NCI-H1105 (cell line): ENCODE results near the gene ITPKC.

Experiments used
- DNase-seq: peaks from one replicate; lab custom pipeline; 2025; lab: John Stamatoyannopoulos, UW

Gene ITPKC

DNA sequence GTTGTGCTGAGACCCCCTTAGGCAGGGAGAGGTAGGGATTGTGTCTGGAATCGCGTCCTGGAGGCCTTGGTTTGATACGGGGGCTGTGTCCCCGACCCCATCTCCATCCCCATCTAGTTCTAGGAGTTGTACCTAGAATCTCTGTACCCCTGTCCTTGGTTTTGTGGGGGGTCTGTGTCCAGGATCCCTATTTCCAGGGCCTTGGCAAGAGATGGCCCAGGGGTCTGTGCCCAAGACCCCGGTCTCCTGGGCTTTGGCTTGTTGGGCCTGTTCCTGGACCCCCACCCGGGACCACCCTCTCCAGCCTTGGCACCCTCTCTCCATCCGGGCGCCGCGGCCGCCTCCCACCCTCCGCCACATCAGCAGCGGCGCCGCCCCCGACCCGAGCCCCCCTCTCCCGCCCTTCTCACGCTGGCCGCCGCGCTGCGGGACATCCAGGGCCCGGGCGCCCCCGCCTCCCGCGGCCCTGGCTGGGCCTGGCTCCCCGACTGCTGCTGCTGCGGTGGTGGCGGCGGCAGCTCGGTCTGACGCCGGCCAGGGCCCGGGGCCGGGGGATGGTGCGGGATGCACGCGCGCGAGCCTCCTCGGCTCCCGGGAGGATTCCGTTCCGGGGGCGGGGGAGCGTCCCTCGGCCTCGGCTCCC, 26.7 kb upstream of the ITPKC start, which contains the start of gene NUMBL:
NUMBL (minus strand) TSS at position 602 of the 643 bp plus-strand sequence; CDS start at position 434, 168 bp downstream.
- no peak for DNase-seq

DNA sequence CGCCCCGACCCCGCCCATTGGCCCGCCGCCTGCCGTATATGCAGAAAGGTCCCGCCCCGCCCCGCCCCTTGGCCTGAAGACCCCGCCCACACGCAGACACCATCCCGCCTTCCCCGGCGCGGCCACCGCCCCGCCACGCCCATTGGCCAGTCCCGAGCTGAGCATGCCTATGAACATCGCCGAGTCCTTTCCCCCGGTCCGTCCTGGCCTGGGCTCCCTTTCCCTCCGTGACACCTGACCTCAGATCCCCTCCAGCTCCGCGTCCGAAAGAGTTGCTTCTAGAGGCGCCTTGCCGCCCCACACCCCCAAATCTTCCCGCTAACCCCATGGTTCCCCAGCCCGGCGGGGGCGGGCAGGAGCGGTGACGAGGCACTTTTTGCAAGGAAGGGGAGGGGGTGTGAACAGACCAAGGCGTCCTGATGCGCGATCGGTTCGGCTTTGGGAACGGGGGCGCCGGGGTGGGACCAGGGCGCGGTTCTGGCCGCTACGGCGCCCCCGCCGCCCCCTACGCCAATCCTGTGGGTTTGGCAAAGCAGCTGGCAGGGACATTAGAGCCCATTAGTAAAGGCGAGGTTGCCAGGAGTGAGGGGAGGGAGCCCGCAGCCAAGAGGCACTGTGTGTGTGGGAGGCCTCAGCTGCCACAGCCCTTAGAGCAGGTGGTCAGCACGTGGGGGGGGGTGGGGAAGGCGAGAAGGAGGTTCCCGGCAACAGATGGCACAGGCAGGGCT, 26.1 kb upstream of the ITPKC start:
- peak; percentile 87 for DNase-seq

DNA sequence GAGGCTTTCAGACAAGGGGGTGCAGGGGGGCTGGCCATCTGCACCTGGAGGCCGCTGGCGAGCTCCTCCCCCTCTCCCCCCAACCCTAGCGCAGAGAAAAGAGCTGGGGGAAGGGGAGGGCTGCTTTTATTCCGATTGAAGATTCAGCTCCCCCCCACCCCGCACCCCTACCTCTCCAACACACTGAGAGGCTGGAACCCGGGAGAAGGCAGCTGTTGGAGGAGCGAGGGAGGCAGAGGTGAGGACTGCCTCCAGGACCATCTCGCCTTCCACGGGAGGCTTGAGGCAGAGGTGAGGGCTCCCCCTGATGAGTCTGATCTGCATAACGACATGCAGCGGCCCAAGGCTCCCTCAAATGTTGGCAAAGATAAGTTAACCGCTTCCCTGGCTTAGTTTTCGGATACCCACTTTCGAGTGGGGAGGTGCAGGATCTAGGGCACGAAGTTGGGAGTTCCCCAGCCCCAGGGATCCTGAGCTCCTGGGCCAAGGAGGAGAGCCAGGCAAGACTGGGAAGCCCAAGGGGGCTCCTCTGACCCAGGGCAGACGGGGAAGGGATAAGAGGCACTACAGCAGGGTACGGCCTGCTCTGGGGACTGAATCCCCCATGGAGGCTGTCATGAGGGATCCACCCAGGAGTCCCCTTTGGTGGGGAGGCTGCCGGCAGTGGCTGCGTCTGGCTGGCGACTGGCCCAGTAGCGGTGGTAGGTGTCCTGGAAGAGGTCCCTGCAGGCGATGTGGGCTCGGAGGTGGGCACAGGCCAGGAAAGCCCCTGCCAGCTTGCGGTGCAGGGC, 25.3 kb upstream of the ITPKC start:
- peak; percentile 91 for DNase-seq

DNA sequence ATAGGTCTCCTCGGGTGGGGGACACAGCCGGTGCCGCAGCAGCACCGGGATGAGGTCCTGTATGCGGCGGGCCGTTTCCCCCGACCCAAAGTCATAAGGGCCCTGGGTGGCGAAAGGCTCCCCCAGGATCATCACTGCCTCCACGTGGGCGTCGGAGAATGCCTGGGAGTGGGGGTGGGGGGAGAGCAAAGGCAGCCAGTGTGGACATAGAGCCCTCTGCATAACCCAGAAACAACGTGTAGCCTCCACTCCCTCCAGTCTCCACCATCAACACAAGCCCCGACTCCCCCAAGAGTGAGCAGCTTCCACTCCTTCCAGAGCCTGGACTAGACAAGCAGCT, 24.7 kb upstream of the ITPKC start:
- no peak for DNase-seq

DNA sequence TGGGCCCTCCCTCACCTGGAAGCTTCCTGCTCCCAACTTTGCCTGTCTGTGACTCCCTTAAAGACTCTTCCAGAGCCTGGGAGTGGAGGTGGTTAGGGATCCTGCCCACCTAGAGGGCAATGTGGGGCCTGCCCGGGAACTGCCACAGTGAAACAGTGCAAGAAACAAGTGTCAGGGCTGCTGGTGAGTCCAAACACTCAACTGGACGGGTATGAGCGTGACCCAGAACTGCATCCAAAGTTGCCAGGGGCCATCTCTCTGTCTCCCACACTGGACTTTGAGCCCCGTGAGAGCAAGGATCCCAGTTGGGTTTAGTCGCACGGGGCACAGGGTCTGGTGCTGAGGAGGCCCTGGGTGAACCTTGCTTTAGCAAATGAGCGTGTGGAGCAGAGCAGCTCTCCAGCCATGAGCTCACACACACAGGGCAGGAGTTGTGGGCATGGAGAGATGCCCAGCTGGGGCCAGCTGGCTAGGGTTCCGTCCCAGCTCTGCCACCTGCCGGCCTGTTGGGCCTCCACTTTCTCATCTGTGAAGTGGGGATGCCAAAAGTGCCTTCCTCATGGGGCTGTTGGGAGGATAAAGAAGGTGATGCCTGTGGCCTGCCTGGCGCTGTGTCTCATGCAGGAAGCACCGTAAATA, 23.6 kb upstream of the ITPKC start:
- DNase-seq, result no peak

DNA sequence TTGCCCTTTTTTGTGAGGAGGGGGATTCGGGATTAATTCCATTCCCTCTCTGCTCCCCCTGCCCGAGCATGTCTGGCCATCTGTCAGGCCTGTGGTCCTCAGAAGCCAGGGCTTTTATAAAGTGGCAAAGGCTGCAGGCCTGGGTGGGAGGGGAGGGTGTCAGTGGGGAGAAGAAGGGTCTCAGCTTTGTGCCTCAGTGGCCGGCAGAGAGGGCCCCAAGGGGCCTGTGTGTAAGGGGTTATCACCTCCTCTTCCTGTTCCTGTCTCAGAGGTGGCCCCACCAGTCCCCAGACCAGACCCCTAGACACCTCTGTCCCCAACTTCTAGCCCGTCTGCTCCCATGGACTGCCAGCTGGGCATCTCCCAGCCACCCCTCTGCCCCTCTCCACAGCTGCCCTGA, 23.0 kb upstream of the ITPKC start:
- DNase-seq, result no peak

DNA sequence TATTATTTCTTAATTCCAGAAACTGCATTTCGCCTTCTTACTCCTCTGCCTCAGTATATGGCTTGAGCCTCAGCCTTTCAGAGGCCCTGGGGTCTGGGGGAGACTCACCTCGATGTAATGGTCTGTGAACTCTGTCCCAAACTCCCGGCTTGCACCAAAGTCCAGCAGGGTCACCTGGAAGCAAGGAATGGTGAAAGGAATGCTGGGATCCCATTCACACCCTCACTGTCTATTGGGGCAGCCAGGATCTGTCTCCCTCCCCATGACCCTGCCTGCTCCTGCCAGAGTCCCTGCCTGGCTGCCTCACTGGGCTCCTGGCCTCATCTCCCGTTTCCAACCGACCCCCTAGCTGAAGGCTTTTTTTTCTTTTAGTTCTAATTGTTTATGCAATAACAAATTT, 21.0 kb upstream of the ITPKC start:
- DNase-seq, result no peak

DNA sequence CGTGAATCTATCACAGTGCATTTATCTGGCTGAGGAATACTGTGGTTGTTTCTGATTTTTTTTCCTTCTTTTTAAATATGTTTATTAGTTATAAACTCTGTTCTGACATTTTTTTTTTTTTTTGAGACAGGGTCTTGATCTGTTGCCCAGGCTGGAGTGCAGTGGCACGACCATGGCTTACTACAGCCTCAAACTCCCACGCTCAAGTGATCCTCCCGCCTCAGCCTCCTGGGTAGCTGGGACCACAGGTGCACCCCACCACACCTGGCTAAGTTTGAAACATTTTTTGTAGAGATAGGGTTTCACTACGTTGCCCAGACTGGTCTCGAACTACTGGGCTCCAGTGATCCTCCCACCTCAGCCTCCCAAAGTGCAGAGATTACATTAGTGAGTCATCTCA, 19.9 kb upstream of the ITPKC start:
- no peak for DNase-seq

DNA sequence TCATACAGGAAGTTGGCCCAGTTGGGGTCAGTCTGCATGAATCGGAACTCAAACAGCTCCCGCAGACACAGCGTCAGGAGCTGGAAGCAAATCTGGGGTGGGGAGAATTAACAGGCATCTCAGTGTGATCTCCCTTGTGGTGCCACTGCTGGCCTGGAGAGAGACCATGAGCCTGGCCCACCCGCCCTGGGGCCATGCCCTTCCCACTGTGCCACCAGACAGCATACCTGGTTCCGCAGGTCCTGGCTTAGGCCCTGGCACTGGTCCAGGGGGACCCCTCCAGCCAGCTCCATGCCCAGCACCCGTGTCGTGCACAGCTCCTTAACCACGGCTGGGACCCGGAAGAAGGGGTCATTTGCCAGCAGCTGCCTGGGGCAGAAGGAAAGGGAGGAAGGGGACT, 16.8 kb upstream of the ITPKC start:
- DNase-seq, result no peak

DNA sequence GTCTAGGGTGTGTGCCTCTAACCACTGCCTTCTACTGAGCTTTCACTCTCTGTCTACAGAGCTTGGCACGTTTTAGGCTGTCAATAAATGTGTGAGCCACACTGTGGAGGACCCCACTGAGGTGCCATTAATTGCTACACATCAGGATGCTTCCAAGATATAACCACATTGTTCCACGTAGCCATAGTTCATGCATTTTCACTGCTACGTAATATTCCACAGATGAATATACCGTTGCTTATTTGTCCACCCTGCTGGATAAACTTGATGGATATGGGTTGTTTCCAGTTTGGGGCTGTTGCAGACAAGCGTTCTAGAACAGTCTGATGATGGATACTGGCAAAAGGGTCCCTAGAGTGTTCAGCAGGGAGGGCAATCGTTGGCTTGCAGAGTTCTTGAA, 15.2 kb upstream of the ITPKC start:
- DNase-seq, result no peak

DNA sequence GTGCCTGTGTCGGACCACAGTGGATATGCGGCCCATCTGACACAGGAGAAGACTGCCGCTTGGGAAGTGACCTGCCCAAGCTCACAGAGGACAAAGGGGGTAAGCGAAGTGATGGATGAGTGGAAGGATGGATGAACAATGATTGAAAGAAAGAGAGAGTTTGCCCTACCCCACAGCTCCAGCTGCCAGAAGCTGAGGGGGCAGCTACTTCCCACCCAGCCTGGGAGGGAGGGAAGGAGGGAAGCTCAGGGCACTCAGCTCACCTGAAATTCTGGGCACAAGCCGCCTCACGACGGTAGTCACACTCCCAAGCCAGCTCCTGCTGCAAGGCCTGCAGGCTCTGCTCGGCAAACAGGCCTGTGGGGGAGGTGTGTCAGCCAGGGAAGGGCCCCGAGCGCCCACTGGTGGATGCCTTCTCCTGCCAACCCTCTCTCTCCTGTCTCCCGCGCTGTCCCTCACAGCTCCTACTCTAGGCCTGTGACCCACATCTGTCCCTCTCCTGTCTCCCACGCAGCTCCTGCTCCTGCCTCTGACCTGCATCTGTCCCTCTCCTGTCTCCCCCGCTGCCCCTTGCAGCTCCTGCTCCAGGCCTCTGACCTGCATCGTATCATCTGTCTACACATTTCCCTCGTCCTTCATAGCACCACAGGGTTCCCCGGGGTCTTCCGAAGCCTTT, 14.4 kb upstream of the ITPKC start:
- DNase-seq, result no peak

DNA sequence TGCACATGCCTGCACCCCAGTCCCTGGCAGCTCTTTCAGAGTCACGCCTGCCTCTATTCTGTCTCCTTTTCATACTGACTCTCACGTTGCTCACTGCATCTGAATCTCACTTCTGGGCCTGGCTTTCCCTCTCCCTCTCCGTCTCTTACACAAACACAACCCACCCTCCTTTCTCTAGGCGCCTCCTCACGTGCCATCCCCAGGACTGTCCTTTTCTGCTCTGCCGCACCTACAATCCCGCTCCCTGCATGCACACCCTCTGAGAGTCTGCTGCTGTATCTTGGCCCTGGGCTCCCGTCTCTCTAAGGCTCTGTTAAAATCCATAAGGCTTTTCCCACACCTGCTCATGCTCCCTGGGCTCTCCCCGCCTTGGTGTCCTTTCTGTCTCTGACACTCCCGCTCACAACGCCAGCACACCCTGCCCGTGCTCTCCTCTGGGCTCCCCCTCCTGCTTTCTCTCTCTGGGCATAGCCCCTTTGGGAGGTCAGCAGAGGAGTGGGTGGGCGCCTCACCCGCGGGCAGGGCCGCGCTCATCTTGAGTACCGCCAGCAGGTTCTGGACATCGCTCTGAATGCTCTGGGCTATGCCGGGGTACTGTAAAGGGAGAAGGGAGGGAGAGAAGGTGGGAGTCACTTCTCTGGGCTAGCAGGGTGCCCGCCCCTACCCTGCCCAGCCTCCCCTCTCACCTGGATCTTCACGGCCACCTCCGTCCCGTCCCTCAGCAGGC, 13.7 kb upstream of the ITPKC start:
- no peak for DNase-seq

DNA sequence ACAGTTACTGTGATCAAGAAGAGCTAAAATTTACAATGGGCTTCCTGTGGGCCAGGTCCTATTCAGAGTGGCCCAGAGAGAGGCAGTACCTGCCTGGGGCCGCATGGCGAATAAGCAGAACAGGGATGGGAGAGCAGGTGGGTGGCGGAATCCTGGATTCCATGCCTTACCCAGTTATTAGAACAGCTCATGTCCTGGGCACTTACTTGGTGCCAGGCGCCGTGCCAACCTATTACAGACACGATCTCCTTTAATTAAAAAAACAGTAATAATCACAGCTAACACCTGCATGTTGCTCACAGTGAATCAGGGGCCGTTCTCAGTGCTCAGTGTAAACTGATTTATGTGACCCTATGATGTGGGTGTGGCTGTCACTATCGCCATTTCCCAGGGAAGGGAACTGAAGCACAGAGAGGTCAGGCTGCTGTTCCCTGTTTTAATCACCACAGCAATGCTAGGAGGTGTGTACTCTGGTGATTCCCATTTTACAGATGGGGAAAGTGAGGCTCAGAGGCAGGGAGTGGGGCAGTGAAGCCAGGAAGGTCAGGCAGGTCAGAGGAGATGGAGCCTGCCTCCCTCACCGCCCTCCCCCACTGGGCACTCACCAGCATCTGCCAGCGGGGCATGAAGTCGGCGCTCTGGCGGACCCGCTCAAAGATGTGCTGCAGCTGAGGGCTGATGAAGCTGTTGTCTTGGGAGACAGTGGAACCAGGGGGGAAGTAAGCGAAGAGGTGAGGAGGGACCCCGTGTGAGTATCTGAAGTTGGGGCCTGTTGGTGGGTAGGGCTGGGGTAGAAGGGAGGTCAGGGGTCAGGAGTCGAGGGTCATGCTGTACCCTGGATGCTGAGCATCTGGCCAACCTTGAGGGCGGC, 12.2 kb upstream of the ITPKC start:
- no peak for DNase-seq

DNA sequence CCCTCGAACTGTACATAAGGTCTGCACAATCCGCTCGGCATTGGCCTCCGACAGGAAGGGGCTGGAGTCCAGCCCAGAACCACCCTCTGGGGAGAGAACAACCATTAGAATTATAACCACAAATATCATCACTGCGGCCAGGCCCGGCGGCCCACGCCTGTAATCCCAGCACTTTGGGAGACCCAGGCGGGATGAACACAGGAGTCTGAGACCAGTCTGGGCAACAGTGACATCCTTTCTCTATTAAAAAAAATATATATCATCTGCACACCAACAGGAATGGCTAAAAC, 11.6 kb upstream of the ITPKC start:
- DNase-seq, result no peak

DNA sequence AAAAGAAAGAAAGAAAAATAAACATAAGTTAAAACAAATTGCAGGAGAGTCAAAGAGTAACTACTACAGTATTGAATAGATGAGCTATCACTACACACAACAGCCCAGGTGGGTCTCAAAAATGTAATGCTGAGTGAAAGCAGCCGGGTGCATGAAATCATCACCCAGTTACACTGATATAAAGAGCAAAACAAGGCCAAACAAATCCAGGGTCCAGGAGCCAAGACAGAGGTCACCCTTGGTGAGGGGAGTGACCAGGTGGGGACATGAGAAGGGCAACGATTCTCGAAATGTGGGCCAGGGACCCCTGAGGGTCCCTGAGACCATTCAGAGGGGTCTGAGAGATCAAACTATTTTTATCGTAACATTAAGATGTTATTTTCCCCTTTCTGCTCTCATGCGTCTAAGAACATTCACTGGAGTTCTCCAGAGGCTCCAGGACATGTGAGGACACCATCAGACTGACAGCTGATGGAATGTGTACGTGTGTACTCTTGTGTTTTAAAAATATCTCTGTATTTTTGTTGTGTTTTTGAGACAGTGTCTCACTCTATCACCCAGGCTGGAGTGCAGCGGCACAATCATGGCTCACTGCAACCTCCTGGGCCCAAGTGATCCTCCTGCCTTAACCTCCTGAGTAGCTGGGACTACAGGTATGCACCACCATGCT, 10.8 kb upstream of the ITPKC start:
- DNase-seq, result no peak

DNA sequence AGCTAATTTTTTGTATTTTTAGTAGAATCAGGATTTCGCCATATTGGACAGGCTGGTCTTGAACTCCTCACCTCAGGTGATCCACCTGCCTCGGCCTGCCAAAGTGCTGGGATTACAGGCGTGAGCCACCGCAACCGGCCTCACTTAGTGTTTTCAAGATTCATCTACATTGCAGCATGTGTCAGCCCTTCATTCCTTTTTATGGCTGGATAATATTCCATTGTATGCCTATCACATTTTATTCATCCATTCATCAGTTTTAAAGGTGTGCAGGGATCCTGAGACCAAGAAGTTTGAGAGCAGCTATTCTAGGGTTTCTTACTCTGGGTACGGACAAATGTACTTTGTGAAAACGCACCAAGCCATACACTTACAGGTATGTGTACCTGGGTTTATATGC, 9.3 kb upstream of the ITPKC start:
- DNase-seq, result no peak

DNA sequence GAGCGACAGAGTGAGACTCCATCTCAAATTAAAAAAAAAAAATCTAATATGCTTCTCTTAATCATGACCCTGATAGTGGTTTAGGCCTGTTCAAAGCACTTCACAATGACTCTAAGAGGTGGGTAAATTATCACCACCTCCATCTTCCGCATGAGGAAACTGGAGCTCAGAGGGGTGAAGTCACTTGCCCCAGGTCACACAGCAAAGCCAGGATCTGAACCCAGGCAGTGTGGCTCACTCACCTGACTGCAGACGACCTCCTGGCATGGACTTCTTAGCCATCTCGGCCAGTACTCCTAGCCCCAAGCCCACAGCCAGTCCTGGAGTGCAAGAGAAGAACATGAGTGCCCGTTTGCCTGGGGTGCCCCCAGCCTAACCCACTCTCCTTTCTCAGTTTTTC, 7.1 kb upstream of the ITPKC start:
- DNase-seq, result no peak

DNA sequence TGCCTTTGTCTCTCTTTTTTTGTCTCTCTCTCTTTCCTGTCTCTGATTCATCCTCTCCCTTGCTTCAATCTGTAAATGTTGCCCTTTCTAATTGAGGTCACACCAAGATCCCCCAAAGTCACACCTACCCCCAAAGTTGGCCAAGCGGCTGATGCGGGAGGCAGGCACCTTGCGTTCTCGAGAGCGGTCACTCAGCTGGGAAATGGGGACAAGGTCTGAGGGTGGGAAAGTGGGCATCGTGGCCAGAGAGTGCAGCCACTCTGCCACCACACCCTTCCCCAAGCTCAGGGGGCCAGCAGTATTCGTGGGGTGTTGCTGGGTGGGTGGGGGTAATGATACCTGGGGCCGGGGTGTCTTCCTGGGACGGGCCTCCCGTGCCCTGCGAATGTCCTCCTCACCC, 3.0 kb upstream of the ITPKC start:
- no peak for DNase-seq

DNA sequence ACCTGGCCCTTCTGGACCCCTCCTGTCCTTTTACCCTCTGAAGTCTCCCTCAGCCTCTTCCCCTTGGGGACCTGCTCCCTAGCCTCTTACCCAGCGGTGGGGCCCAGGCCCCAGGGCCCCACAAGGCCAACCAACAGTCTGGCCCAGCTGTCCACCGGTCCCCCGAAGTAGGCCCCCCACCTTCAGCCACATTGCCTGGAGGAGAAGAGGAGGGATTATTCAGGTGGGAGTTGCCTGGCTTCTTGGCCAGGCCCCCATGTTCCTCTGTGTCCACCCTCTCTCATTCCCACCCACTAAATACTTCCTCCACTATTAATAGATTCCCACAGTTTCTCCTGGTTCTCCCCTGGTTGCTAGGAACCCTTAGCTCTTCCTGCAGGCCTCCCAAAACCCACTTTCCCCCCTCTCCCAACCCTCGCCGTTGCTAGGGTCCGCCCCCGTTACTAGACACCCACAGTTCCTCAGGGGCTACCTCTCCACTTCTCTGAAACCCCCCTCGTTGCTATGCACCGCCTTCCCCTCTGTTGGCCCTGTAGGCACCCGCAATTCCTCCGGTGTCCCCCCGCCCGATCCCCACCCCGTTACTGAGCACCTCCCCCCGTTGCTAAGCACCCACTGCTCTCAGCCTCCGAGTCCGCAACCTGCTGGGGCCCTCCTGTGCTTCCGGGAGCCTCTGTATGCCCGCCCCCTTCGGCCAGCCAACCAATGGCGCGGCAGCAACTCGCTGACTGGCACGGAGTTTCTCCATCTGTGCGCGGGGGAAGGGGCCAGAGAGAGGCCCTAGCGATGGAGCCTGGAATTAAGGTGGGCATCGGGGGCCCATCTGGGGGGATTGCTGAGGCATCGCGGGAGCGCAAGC, 2.2 kb upstream of the ITPKC start:
- DNase-seq, result peak; percentile 95
